GM23248 (cell line): ENCODE measurements around the gene MZB1.

Experiments
- EZH2 ChIP-seq: fragments of 200-600 bp; sonication (generic); IDR thresholded peaks from 2 replicates; pipeline ENCODE4 v1.6.1; 2018; ENCODE audit warnings: antibody characterized with exemption, mild to moderate bottlenecking; ENCODE audit not compliant: insufficient read depth, poor library complexity, severe bottlenecking
- EZH2phosphoT487 ChIP-seq: fragments of 200-600 bp; sonication (generic); IDR thresholded peaks from 2 replicates; pipeline ENCODE4 v1.6.1; 2018; ENCODE audit warnings: antibody characterized with exemption, moderate library complexity, mild to moderate bottlenecking, low read depth; ENCODE audit not compliant: insufficient read depth

- TF ChIP-seq EZH2: no peak
- TF ChIP-seq EZH2phosphoT487: no peak
These were observed 17.2 kb upstream of the MZB1 start for GRCh38 chr5:139406963-139407362.
